ENCODE results near the gene SLC8A1.

- TF ChIP-seq GABPA (IDR thresholded peaks at IDR 0.05; ENCODE audit: low read depth), result no peak
- no peak for TF ChIP-seq CTCF (IDR thresholded peaks at IDR 0.05; ENCODE audit: insufficient read depth, low read length)
- TF ChIP-seq POLR2AphosphoS5 (IDR thresholded peaks at IDR 0.05; ENCODE audit: low read depth), result no peak
- TF ChIP-seq REST (IDR thresholded peaks at IDR 0.05; ENCODE audit: insufficient replicate concordance, low read depth), result no peak
These were observed 46.4 kb downstream of the SLC8A1 start for GRCh38 chr2:40405465-40405864.

Measured in HL-60 (cell line).